ENCODE results near the gene MRPS10.

DNA sequence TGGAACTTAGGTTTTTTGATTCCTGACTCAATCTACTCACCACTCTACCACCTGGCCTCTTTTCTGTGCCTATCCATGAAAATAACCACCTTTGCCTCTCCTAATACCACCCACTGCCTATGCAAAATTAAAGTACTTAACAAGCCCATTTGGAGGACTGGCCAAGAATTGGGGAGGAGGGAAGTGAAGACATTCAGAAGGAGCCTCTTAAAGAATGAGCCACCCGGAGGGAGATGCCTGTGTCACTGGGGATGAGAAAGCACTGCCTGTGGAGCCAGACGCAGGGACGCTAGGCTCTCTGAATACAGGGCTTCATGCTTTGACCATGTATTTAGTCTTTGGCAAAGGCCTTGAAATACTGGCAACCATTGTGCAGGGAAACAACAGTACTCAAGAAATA is 40.0 kb upstream of the MRPS10 start:
- no peak for TF ChIP-seq CTCF (IDR thresholded peaks at IDR 0.05)
- TF ChIP-seq POLR2A (IDR thresholded peaks at IDR 0.05) = no peak

Measured in uterus (tissue), 2 donors.